GM21737 (cell line): ENCODE measurements around the gene CCDC136.

Source experiments
- ATAC-seq: cut with Tn5 transposase; IDR thresholded peaks from one replicate; pipeline ENCODE4 v1.9.1; 2021; ENCODE audit warnings: mild to moderate bottlenecking, moderate library complexity; ENCODE audit not compliant: unreplicated experiment

CCDC136 gene

DNA sequence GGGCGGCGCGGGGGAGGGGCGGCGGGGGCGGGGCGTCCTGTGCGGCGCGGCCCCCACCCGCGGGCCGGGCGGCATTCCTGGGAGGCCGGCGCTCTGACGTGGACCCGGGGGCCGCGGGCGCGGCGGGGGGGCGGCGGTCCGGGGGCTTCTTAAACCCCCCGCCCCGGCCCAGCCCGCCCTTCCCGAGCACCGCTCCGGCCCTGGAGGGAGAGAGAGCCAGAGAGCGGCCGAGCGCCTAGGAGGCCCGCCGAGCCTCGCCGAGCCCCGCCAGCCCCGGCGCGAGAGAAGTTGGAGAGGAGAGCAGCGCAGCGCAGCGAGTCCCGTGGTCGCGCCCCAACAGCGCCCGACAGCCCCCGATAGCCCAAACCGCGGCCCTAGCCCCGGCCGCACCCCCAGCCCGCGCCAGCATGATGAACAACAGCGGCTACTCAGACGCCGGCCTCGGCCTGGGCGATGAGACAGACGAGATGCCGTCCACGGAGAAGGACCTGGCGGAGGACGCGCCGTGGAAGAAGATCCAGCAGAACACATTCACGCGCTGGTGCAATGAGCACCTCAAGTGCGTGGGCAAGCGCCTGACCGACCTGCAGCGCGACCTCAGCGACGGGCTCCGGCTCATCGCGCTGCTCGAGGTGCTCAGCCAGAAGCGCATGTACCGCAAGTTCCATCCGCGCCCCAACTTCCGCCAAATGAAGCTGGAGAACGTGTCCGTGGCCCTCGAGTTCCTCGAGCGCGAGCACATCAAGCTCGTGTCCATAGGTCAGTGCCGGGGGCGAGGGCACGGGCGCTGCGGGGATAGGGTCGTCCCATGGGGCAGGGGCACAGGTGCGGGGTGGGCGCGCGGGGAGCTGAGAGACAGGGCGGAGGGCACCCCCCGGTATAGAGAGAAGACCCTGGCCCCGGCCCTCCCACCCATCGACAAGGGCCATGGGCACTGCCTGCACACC is 38.7 kb downstream of the CCDC136 start, which contains the start of gene FLNC:
Gene FLNC (plus strand): TSS at position 176 of the 947 bp plus-strand sequence. CDS start 232 bp downstream, at position 408.
- ATAC-seq, result no peak

DNA sequence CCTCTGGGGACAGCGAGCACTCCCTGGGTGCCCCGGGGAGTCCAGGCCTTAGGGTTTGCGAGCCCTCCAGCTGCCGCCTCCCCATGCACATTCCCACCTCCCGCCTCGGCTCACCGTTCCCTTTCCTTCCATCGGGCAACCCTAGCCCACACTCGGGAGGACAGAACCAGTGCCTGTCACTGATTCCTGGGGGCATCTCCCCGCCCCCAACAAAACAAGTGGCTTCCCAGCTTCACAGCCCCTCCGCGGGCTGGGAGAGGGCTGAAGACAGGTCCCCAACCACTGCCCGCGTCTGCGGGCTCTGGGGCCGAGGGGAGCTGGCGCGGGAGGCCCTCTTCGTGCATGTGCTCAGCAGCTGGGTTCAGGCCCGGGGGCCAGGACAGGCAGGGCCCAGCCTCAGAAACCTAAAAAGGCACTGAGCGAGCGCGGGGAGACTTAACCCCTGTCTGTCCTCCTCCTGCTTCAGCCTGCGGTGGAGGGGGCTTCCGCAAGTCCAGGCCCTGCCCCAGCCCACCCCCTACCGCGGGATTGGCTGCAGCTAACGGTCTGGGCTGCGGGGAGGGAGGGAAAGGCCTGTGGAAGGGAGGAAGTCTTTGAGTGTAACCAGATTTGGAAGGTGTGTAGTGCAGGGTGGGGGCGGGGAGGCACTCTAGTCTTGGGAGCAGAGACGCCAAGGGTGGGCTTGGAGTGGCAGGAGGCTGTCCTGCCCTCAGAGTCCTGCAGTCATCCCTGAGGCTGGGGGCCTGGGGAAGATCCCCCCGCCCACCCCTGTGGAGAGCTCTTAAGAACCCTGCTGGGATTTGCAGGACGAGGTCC is 39.6 kb downstream of the CCDC136 start:
- ATAC-seq, result no peak

DNA sequence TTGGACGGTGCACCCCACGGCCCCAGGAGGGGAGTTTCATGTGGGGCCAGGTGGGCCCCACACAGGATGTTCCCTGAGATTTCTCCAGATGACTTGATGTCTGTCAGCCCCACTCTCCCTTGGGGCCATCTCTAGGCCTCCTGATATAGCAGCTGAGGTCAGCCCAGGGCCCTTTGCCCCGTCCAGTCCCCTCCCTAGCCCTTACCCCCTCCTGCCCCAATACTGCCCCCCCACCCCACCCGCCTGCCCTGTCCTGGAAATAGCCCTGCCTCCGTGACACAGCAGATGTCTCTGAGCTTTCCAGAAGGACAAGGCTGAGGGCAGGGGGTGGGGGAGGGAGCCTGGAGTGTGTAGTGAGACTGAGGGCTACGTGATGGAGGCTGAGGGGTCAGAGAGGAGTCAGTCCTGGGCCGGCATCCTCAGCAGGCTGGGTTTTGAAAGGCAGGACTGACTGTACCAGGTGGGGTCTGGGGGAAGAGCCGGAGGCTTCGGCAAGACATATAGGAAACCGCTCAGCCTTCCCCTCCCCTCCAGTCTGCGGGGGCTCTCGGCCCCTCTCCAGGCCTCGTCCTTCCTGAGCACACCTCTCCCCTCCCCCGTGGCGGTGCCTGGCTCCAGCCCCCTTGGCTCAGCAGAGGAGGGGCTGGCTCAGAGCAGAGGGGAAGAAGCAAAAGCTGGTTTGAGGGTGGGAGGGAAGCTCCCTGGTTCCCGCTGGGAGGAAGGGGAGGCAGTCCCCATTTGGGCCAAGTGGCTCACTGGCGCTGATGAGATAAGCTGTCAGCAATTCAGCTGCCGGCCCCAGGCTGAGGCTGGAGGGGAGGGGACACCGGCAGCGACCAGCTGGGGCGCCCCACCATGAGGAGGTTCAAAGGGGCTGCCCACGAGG is 40.5 kb downstream of the CCDC136 start:
- no peak for ATAC-seq

DNA sequence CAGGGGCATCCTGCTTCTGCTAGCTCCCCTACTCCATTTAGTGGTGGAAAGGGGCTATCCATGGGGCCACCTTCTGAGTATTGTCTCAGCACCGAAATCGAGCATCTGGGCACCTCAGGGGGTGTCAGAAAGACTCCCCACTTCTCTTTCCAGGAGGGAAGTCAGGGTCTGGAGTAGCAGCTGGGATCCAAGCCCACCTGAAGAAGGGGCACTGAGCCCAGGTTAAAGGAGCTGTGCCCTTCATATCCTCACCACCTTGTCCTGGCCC is 41.0 kb downstream of the CCDC136 start:
- no peak for ATAC-seq

DNA sequence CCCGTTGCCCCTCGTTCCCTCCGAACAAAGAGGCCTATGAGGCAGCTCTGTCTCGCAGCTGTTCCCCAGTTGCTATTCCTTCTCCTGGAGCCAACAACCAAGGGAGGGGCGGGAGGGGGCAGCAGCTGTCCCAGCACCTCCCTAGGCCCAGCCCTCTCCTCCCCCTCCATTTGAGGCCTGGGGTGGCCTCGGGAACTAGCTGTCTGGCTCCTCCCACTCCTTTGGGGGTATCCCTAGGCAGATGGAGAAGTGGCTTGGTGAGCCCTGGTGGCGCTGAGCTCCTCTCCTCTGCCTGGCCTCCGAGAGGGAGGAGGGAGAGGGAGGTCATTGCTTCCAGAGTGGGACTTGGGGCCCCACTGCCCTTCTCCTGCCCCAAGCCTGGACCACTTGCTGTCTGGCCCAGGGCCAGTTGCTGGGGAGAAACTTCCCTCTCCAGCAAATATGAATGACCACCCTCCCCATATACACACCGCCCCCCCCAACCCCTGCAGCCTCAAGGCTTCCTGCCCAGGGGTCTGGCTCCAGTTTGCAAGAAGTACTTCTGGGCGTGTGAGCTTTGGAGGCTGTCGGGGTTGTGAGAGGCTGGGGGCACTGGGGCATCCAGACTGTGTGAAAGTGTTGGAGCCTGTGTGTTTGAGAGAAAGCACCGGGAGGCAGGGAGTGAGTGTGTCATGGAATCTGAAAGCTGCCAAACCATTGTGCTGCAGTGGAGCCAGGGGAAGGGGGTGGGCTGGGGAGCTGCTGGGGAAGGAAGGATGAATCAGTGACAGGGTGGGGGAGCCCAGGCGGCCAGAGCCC is 41.6 kb downstream of the CCDC136 start:
- no peak for ATAC-seq

DNA sequence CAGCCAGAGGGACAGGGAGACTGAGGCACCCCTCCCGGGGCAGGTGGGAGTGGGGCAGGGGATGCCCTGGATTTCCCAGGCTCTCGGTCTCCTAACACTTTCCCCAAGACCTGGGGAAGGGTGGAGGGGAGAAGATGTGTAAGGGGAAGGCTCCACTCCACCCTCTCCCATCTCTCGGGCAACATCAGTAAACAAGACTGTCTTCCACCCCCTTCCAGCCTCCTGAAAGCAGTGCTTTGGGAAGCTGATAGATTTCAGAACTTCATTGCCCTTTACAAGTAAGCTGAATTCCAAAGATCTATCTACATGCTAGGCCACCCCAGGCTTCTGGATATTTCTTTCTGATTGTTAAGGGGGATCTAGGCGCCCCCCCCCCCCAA is 42.2 kb downstream of the CCDC136 start:
- ATAC-seq, result no peak

DNA sequence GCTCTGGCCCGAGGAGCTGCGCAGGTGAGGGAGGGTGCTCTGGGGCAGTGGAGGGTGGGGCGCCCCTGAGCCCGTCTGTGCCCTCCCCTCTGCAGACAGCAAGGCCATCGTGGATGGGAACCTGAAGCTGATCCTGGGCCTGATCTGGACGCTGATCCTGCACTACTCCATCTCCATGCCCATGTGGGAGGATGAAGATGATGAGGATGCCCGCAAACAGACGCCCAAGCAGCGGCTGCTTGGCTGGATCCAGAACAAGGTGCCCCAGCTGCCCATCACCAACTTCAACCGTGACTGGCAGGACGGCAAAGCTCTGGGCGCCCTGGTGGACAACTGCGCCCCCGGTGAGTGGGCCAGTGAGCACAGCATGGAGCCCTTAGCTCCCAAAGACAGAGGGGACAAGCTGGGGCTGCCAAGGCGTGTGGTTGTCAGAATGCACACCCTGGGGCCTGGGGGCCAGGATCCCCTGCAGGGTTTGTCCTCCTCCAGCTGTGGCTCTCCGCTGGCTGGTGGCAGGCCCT is 43.5 kb downstream of the CCDC136 start:
- no peak for ATAC-seq

DNA sequence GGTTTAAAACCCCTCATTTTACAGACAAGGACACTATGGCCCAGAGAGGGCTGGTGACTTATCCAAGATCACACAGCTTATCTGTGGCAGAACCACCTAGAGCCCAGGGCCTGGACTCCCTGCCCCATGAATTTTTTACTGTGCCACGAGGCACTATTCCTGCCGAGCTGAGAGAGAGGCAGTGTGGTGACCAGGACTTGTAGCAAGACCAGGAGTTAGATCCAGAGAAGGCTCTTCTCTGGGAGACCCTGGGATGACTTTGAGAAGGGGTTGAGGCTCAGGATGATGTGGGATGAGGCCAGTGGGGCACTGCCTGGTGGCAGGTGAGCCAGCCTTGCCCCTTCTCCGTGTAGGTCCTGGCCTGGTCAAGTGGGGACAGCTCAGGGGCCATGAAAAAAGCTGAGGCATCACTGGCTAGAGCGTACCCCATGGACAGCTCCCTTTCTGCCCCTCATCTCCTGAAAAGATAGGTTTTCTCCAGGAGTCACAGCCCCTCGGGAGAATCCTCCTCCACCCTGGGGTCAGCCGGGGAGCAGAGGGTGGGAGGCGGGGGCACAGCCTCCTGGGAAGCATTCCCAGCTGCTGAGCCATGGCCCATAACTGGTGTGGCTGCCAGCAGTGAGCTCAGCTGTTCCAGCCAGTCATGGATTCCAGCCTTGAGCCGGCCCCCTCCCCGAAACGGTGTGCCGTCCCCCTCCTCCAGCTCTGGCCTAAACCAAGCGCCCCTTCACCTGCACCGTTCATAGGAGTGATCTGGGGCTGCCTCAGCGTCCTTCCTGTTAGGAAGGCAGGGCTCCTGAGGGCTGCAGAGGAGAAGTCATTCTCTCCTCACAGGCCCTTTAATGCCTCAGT is 44.2 kb downstream of the CCDC136 start:
- ATAC-seq, result no peak

DNA sequence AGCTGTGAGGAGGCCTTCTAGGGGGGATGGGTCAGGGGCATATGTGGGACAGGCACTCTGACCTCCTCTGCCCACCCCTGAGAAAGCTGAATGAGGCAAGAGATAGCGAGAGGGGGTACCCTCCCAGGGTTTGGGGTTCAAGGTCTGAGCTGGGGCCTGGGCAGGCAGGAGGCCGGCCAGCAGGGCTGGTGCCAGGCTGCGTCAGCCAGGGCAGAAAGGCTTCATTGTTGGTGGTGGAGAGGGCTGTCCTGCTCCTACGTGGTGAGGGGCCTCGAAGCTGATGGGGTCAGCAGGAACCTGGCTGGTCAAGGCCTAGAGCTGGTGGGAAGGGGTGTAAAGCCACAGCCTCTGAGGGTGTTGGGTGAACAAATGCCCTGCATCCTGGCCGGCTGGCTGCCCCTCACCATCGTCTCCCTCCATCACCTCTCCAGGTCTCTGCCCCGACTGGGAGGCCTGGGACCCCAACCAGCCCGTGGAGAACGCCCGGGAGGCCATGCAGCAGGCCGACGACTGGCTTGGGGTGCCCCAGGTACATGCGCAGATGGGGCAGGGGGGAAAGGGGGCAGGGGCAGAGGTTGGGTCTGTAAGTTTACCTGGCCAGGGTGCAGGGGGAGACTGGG is 45.1 kb downstream of the CCDC136 start:
- no peak for ATAC-seq

DNA sequence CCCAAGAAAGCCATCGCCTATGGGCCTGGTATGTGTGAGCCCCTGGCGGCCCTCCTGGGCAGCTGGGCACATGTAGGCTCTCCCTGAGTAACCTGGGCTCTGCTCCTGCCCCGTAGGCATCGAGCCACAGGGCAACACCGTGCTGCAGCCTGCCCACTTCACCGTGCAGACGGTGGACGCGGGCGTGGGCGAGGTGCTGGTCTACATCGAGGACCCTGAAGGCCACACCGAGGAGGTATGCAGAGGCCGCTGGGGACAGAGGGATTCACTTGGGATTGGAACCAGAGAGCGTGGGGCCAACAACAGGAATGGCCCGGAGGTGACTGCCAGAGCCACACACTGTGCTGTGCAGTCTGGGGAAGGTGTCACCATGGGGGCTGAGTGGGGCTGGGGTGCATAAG is 45.8 kb downstream of the CCDC136 start:
- no peak for ATAC-seq

DNA sequence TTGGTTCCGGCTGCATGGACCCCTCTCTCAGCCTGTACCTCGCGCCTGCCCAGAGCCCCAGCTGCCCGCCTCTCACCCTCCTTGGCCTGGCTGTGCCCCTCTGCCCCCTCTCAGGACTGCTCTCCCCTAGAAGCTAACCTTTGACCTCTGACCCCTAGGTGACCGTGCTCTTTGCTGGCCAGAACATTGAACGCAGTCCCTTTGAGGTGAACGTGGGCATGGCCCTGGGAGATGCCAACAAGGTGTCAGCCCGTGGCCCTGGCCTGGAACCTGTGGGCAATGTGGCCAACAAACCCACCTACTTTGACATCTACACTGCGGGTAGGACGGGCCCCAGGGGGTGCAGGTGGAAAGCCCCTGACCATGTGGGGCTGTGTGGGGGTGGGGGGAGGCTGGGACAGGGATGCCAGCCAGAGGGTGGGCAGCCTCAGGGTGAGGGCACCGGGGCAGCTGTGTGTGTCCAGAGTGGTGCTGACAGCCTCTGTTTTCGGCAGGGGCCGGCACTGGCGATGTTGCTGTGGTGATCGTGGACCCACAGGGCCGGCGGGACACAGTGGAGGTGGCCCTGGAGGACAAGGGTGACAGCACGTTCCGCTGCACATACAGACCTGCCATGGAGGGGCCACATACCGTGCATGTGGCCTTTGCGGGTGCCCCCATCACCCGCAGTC is 46.5 kb downstream of the CCDC136 start:
- ATAC-seq, result no peak

DNA sequence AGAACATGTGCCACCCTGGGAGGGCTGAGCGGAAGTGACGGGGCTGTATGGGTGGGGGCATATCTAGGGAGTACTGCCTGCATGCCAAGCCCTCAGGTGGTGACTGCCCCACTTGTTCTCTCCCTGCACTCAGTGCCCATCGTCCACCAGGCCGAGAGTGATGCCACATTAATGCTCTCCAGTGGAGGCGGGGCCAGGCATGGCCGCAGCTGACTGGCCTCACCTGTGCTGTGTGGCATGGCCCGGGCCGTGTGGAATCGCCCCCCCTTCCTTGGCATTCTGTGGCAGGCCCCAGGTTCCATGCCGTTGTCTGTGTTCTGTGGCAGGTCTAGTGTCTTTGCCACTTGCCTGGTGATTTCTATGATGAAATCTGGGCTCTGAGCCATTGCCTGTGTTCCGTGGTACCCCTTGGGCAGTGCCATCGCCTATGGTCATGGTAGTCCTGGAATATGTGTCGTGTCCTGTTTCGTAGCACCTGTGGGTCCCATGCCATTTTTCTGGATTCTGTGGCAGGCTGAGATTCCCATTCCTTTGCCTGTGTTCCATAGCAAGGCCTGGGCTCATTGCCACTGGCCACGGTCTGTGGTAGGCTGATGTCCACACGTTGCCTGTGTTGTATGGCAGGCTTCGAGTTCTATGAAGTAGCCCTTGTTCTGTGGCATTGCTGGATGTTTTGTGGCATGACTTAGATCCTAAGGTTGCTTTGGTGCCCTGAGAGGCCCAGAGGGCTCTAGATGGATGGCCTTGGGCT is 47.4 kb downstream of the CCDC136 start:
- no peak for ATAC-seq

DNA sequence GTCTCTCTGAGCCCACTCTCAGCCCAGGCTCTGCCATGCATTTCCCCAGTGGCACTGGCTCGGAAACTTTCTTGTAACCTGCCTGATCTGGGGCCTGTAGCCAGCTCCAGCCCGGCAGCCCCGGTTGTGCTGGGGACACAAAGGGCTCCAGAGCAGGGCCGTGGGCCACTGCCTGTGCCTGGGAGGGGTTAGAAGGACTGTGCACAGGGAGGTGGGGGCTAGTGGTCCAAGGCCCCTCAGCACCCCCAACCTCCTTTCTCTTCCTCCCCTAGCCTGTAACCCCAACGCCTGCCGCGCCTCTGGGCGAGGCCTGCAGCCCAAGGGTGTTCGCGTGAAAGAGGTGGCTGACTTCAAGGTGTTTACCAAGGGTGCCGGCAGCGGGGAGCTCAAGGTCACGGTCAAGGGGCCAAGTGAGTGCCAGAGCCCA is 48.0 kb downstream of the CCDC136 start:
- no peak for ATAC-seq

DNA sequence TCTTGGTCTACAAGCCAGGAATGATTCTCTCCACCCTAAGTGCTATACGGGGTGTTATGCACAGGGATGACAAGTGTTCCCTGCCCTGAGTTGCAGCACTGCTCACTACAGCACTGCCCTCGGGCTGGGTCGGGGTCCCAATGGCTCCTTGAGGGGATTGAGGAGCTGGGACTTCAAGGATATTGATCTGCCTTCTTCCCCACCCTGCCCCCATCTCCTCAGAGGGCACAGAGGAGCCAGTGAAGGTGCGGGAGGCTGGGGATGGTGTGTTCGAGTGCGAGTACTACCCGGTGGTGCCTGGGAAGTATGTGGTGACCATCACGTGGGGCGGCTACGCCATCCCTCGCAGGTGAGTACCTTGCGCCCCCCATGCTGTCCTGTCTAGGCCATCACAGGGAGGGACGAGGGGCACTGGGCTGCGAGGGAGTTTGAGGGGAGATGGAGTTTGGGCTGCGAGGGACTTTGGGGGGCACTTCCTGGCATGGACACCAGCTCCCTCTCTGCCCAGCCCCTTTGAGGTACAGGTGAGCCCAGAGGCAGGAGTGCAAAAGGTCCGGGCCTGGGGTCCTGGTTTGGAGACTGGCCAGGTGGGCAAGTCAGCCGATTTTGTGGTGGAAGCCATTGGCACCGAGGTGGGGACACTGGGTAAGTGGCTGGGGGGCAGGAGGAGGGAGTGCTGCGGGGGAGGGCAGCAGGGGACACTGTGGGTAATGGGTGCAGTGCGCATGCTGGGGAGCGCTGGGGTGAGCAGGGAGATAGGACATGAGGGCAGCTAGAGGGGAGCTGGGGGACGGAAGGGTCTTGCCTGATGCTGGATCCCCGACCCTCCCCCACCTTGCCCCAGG is 48.8 kb downstream of the CCDC136 start:
- ATAC-seq, result no peak

DNA sequence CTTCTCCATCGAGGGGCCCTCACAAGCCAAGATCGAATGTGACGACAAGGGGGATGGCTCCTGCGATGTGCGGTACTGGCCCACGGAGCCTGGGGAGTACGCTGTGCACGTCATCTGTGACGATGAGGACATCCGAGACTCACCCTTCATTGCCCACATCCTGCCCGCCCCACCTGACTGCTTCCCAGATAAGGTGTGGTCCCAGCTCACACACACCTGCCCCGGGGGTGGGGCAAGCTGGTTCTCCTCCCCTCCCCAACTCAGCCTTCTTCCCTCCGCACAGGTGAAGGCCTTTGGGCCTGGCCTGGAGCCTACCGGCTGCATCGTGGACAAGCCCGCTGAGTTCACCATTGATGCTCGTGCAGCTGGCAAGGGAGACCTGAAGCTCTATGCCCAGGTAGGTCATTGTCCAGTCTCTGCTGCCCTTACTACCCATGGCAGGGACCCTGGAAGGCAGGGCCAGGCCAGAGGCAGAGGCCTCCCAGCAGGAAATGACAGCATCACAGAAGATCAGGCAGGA is 49.5 kb downstream of the CCDC136 start:
- ATAC-seq, result no peak

DNA sequence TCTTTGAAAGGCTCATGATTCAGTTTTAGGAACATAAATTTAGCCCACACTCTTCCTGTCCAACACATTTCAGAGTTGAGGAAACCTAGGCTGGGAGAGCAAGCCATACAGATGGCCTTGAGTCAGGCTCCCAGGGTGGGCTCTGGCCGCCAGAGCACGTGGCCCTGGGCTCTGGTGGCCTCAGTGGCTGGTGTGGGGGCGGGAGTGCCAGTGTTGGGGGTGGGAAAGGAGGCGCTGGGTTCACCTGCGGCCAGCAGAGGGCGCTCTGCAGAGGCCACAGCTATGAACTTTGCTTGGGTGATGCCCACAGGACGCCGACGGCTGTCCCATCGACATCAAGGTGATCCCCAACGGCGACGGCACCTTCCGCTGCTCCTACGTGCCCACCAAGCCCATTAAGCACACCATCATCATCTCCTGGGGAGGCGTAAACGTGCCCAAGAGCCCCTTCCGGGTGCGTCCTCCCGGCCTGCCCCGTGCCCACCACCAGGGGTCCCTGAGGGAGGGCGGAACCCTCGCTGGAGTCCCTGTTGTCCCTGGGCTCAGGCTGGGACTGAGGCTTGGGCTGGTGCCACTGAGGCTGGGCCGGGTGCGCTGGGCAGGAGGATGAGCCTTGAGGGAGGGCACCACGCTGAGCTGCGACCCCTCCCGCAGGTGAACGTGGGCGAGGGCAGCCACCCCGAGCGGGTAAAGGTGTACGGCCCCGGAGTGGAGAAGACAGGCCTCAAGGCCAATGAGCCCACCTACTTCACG is 50.3 kb downstream of the CCDC136 start:
- ATAC-seq, result no peak
